IPS DF 6.9 (cell line): ENCODE measurements around the gene ABLIM2.

ENCODE experiments used
- DNase-seq: peaks from one replicate; pipeline ENCODE4 v3.0.0-alpha.2; 2013; ENCODE audit warnings: low read depth, low spot score
- H3K27ac ChIP-seq: one replicate; pipeline ENCODE4 v1.5.1; 2013; ENCODE audit warnings: low read length, control low read depth
- H3K27me3 ChIP-seq: 2 replicates; pipeline ENCODE4 v1.6.1; 2013; ENCODE audit warnings: mild to moderate bottlenecking, low read length; ENCODE audit not compliant: control insufficient read depth, insufficient read depth
- H3K36me3 ChIP-seq: 2 replicates; pipeline ENCODE4 v1.6.1; 2013; ENCODE audit warnings: low read length; ENCODE audit not compliant: control insufficient read depth, insufficient read depth
- H3K4me1 ChIP-seq: 2 replicates; pipeline ENCODE4 v1.6.1; 2013; ENCODE audit warnings: low read length; ENCODE audit not compliant: control insufficient read depth, insufficient read depth
- H3K4me3 ChIP-seq: 2 replicates; pipeline ENCODE4 v1.5.1; 2013; ENCODE audit warnings: mild to moderate bottlenecking, low read length
- H3K9me3 ChIP-seq: 2 replicates; pipeline ENCODE4 v1.6.1; 2013; ENCODE audit warnings: low read length, inconsistent platforms; ENCODE audit not compliant: control insufficient read depth, insufficient read depth
- WGBS: extraction: QIAGEN DNeasy Blood & Tissue Kit; methylation state at CpG from one replicate; pipeline ENCODE4 v1.1.7; 2013; ENCODE audit warnings: mixed read lengths, missing lambda C conversion rate; ENCODE audit not compliant: insufficient read length, insufficient coverage; 5-methylcytosine and 5-hydroxymethylcytosine counted together

ABLIM2 gene

DNA sequence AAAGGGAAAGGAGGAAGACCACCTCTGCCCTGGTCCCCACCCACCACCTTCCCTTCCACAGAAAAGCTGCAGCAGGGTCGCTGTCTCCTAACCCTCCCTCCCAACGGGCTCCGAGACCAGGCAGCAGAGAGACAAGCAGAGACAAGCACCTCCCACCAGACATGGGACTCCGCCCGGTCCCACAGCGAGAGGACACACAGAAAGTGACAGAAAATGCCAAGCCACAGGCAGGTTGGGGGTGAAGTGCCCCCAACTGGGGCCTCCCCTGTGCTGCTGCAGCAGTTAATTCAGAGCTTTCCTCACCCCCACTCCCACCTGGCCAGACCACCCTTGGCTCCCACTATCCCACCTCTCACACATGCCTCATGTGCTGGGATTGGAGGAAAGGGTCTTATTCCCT lies 154.5 kb downstream of the ABLIM2 start:
- DNase-seq = no peak
- Histone ChIP-seq H3K27ac (no peak overlapping the region), H3K9me3 (no peaks in the 10 kb centered on the region), H3K27me3 (no peaks in the 10 kb centered on the region), H3K4me1 (0 out of 2 replicates have a peak, but pooled peaks cover 1% of the 10 kb centered on the region), H3K4me3 (no peak overlapping the region), H3K36me3 (no peaks in the 10 kb centered on the region)
- WGBS = no CpG with 5 or more reads among the region's 6 CpGs

DNA sequence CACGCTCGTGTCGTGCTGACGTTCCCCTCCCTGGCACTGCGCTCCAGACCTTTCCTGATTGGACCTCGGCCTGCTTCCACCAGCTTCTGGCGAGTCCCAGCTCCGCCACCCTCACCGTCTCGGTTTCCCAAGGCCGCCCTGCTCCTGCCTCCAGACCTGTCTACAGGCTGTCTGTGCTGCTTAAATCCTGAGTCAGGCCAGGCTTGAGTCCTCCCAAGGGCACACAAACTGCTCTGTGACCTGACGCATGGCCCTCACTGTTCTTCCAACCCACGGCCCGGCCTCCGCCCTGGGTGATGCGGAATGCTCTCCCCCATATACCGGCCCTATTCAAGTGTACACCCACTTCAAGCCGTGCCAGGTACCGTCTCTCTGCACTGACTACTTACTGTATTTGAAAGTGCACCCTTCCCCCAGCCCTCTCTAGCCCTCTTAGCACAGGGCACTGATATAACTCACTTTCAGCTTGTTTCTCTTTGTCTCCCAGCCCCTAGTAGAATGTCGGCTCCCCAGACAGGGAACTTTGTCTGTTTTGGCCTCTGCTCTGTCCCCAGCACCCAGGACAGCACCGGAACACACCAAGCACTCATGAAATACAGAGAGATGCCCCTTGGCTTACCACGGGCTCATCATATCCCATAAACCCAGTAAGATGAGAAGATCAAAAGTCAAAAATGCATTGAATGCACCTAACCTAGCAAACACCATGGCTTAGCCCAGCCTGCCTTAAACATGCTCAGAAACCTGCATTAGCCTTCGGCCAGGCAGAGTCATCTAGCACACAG lies 155.9 kb downstream of the ABLIM2 start:
- no peak overlapping the region for H3K27ac ChIP-seq
- no peak overlapping the region for H3K4me3 ChIP-seq
- H3K27me3 ChIP-seq = no peaks in the 10 kb centered on the region
- no CpG with 5 or more reads among the region's 23 CpGs for WGBS
- no peak for DNase-seq
- H3K4me1 ChIP-seq = 0 out of 2 replicates have a peak, but pooled peaks cover 1% of the 10 kb centered on the region
- no peaks in the 10 kb centered on the region for H3K9me3 ChIP-seq
- H3K36me3 ChIP-seq = no peaks in the 10 kb centered on the region

DNA sequence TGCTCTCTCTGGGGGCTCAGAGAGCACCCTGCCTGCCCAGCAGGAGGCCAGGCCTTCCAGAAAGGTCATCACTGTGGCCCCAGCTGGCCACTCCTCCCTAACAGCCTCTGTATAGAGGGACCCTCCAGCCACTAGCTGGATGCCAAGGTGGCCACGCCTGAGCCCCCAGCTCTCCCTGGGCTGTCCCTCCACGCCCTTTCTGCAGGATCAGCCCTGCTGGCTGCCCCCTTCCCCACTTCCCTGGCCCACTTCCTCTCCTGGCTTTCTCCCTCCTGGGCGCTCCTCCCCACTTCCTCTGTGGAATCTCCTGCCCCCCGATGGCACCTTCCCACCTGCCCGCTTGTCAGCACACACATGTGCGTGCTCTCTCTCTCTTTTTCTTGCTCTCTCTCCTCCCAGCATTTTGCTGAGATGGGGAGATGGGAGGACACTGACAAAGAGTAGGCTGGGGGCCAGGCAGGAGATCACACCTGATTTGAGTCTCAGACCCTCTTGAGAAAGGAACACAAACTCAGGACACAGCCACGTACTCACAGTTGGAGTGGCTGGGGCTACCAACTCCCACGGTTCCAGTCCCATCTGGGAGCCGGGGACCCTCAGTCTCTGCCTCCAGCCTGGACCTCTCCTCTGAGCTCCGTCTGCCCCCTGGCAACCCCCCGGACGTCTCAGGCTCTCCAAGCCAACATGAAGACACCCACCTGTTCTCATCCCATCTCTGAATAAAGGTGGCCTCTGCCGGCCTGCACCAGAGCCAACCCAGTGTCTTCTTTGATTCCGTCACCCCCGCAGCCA lies 156.9 kb downstream of the ABLIM2 start:
- Histone ChIP-seq H3K36me3 (no peaks in the 10 kb centered on the region), H3K27me3 (no peaks in the 10 kb centered on the region), H3K4me3 (no peak overlapping the region), H3K4me1 (0 out of 2 replicates have a peak, but pooled peaks cover 1% of the 10 kb centered on the region), H3K27ac (no peak overlapping the region), H3K9me3 (no peaks in the 10 kb centered on the region)
- no CpG with 5 or more reads among the region's 15 CpGs for WGBS
- no peak for DNase-seq

DNA sequence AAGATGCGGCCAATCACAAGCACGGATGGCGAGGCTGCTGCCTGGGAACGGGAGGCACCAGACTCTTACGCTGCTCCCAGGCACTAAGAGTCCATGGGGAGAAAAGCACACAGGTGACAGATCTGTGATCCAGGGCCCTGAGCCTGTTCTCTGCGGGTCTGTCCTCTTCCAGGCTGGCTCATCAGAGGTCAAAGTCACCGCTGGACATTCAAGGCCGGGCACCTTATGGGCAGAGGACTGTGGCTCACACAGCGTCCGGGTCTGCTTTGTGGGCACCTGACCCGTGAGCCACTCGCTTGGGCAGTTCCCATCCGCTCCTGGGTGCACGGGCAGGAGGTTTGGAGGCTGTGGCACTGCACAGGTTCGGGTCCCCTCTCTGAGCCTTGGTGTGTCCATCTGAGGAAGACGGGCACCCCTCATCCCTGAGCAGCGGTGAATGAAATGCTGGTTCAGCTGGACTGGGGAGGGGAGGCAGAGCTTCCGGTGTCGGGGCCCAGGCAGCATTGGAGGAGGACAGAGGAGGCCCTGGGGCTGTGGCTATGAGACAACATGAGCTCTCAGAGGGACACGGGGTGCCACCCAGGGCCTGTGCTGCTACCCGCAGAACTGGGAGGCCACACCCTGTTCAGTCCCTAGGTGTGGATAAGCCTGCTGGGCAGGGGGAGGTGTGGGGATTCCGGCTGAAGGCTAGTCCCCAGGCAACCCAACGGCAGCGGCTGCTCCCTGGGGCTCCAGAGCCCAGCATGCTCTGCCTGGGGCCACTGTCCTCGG lies 157.7 kb downstream of the ABLIM2 start:
- no peak for DNase-seq
- Histone ChIP-seq H3K27me3 (no peaks in the 10 kb centered on the region), H3K36me3 (no peaks in the 10 kb centered on the region), H3K4me3 (no peak overlapping the region), H3K27ac (no peak overlapping the region), H3K4me1 (0 out of 2 replicates have a peak, but pooled peaks cover 1% of the 10 kb centered on the region), H3K9me3 (no peaks in the 10 kb centered on the region)
- WGBS = no CpG with 5 or more reads among the region's 25 CpGs

DNA sequence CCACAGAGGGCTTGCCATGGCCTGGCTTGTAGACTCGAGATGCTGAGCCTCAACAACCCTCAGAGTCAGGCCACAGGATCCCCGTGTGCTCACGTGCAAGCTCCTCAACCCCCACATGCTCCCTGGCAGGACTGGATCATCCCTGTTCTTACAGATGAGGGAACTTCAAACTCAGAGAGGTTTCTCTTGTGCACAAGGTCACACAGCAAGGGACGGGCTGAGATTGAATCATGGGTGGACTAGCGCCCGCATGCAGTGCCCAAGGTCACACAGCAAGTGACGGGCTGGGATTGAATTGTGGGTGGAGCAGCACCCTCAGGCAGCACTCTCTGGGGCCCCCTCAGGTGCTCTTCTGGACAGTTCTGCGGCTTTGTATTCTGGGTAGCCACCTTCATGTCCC lies 158.4 kb downstream of the ABLIM2 start:
- Histone ChIP-seq H3K9me3 (no peaks in the 10 kb centered on the region), H3K4me3 (no peak overlapping the region), H3K36me3 (no peaks in the 10 kb centered on the region), H3K27ac (no peak overlapping the region), H3K27me3 (no peaks in the 10 kb centered on the region), H3K4me1 (0 out of 2 replicates have a peak, but pooled peaks cover under 1% of the 10 kb centered on the region)
- no peak for DNase-seq
- no CpG with 5 or more reads among the region's 8 CpGs for WGBS

DNA sequence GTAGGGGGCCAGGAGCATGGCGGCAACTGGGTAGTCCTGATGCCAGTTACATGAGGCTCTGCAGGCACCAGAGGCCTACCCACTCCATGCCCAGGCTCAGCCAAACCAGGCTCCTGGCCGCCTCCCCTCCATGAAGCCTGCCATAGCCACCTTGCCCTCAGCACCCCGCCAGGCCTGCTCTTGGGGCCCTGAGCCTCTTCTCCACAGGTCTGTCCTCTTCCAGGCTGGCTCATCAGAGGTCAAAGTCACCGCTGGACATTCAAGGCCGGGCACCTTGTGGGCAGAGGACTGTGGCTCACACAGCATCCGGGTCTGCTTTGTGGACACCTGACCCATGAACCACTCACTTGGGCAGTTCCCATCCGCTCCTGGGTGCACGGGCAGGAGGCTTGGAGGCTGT lies 158.9 kb downstream of the ABLIM2 start:
- Histone ChIP-seq H3K36me3 (no peaks in the 10 kb centered on the region), H3K27ac (no peak overlapping the region), H3K9me3 (no peaks in the 10 kb centered on the region), H3K4me3 (no peak overlapping the region), H3K4me1 (no peaks in the 10 kb centered on the region), H3K27me3 (no peaks in the 10 kb centered on the region)
- WGBS = no CpG with 5 or more reads among the region's 8 CpGs
- DNase-seq = no peak

DNA sequence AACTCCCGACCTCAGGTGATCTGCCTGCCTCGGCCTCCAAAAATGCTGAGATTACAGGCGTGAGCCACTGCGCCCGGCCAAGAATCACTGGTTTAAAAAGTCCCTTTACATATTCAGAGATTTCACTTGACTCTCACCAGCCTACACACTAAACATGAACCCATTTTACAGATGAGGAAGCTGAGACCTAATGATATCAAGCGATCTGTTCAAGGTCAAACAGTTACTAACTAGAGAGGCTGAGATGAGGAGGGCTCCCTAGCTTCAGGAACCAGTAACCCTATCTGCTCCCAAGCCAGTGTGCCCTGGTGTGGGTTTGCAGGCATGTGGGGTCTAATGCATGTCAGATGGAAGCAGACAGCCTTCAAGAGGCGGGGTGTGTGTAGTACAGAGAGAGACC lies 159.3 kb downstream of the ABLIM2 start:
- H3K27me3 ChIP-seq = no peaks in the 10 kb centered on the region
- H3K4me1 ChIP-seq = no peaks in the 10 kb centered on the region
- no peaks in the 10 kb centered on the region for H3K9me3 ChIP-seq
- no peaks in the 10 kb centered on the region for H3K36me3 ChIP-seq
- H3K4me3 ChIP-seq = no peak overlapping the region
- no peak for DNase-seq
- H3K27ac ChIP-seq = no peak overlapping the region
- WGBS = no CpG with 5 or more reads among the region's 7 CpGs

DNA sequence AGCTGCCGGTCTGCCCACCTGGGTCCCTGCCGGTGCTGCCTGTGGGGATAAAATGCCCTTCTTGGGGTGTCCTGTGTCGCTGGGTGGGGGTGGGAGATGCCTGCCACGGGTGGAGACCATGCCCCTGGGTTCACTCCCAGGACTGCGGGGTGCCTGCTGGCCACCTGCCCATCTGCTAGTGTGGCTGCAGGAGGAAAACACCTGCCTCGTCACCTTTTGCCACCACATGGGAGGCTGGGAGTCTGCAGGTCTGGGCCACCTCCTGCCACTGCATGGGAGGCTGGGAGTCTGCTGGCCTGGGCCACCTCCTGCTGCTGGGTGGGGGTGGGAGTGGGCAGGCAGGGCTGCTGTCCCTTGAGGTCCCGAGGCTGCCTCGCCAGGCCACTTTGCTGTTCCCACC lies 160.2 kb downstream of the ABLIM2 start:
- no peak overlapping the region for H3K27ac ChIP-seq
- no peak for DNase-seq
- H3K4me3 ChIP-seq = no peak overlapping the region
- no peaks in the 10 kb centered on the region for H3K36me3 ChIP-seq
- H3K4me1 ChIP-seq = no peaks in the 10 kb centered on the region
- H3K9me3 ChIP-seq = no peaks in the 10 kb centered on the region
- H3K27me3 ChIP-seq = no peaks in the 10 kb centered on the region
- no CpG with 5 or more reads among the region's 8 CpGs for WGBS

DNA sequence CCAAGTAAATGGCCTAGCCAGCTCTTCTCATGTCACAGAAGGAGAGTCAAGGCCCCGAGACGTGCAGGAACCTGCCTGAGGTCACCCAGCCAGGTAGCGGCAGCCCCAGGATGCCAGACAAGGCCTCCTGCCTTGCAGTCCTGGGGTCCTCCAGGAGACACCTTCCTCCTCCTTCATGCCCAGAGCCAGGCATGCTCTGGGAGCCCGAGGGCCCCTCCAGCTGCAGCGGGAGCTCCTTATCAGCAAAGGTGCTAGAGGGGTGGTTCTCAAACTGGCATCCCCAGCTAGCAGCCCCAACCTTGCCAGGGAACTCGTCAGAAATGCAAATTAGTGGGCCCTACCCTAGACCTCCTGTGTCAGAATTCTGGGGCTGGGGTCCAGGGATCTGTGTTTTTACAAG lies 162.7 kb downstream of the ABLIM2 start:
- no peaks in the 10 kb centered on the region for H3K4me1 ChIP-seq
- no peak overlapping the region for H3K27ac ChIP-seq
- H3K9me3 ChIP-seq = no peaks in the 10 kb centered on the region
- no peaks in the 10 kb centered on the region for H3K36me3 ChIP-seq
- DNase-seq = no peak
- H3K27me3 ChIP-seq = no peaks in the 10 kb centered on the region
- H3K4me3 ChIP-seq = no peak overlapping the region
- no CpG with 5 or more reads among the region's 6 CpGs for WGBS

DNA sequence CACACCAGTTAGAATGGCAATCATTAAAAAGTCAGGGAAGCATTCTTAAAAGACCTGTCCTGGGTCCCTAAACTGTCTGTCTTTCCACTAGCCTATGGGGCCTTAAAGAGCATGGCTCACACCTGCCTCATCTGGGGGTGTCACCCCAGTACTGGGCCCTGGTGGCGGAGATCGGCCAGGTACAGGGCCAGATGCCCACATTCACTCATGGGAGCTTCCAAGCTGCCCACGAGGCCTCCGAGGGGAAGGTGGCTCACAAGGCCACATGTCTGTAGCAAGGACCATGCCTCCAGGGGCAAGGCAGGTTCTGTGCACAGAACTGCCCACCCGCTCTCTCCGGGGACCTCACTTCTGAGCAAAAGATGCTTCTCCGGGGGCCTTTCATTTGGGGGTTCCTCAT lies 163.5 kb downstream of the ABLIM2 start:
- H3K27me3 ChIP-seq = no peaks in the 10 kb centered on the region
- H3K9me3 ChIP-seq = no peaks in the 10 kb centered on the region
- H3K4me1 ChIP-seq = no peaks in the 10 kb centered on the region
- no peak overlapping the region for H3K27ac ChIP-seq
- no peaks in the 10 kb centered on the region for H3K36me3 ChIP-seq
- WGBS = no CpG with 5 or more reads among the region's 7 CpGs
- DNase-seq = no peak
- no peak overlapping the region for H3K4me3 ChIP-seq
